GM15510 (cell line): Measurements from ENCODE around the gene LEPR.

Experiments used
- POLR2A ChIP-seq: IDR thresholded peaks from 3 replicates; pipeline ENCODE4 v1.6.1; 2011; ENCODE audit warnings: borderline replicate concordance; ENCODE audit not compliant: insufficient read length; ENCODE audit errors: extremely low read depth

Gene LEPR

GRCh38 chr1:65443647-65444046, 23.2 kb downstream of the LEPR start:
- TF ChIP-seq POLR2A, result no peak

- no peak for TF ChIP-seq POLR2A
Observed at GRCh38 chr1:65444128-65444640, 23.7 kb downstream of the LEPR start.

- no peak for TF ChIP-seq POLR2A
Observed at GRCh38 chr1:65445837-65446236, 25.4 kb downstream of the LEPR start.

GRCh38 chr1:65449214-65449823, 28.9 kb downstream of the LEPR start:
- no peak for TF ChIP-seq POLR2A

- TF ChIP-seq POLR2A, result no peak
Observed at GRCh38 chr1:65456481-65456880, 36.0 kb downstream of the LEPR start.

GRCh38 chr1:65457868-65458267, 37.4 kb downstream of the LEPR start:
- no peak for TF ChIP-seq POLR2A

- no peak for TF ChIP-seq POLR2A
Observed at GRCh38 chr1:65458730-65459396, 38.4 kb downstream of the LEPR start.

- no peak for TF ChIP-seq POLR2A
Observed at GRCh38 chr1:65459397-65459768, 38.9 kb downstream of the LEPR start.

GRCh38 chr1:65467536-65467935, 47.1 kb downstream of the LEPR start:
- TF ChIP-seq POLR2A, result no peak

- TF ChIP-seq POLR2A, result no peak
Observed at GRCh38 chr1:65469126-65469888, 48.8 kb downstream of the LEPR start.

- no peak for TF ChIP-seq POLR2A
Observed at GRCh38 chr1:65469889-65470340, 49.4 kb downstream of the LEPR start.
